Testis (tissue), 2 donors: ENCODE measurements around the gene NCOR1.

Experiments
- CTCF ChIP-seq, 3 experiments: fragments of 450-650 bp in 2 of 3; fragments of 200-600 bp in 1 of 3; sonication (generic) in 1 of 3; IDR thresholded peaks; one replicate each; pipeline ENCODE4 v1.5.1; 2016 to 2019; ENCODE audit warnings: antibody characterized with exemption in 3 of 3, mild to moderate bottlenecking in 2 of 3, moderate library complexity in 1 of 3
- POLR2A ChIP-seq: fragments of 450-650 bp; IDR thresholded peaks from one replicate; pipeline ENCODE4 v1.6.1; 2017; ENCODE audit warnings: antibody characterized with exemption, mild to moderate bottlenecking, moderate library complexity

GRCh38 chr17:16262201-16262600 lies 46.9 kb upstream of the NCOR1 start:
- TF ChIP-seq CTCF (IDR thresholded peaks at IDR 0.05) (no peak), POLR2A (no peak)
